CD4-positive, alpha-beta T cell treated with Interleukin-6 for 4 hours (primary cell): ENCODE data around the gene PSMA3.

Experiments used
- DNase-seq: peaks from one replicate; pipeline ENCODE4 v3.0.0-alpha.2; 2020; ENCODE audit warnings: mixed read lengths

The PSMA3 gene

DNA sequence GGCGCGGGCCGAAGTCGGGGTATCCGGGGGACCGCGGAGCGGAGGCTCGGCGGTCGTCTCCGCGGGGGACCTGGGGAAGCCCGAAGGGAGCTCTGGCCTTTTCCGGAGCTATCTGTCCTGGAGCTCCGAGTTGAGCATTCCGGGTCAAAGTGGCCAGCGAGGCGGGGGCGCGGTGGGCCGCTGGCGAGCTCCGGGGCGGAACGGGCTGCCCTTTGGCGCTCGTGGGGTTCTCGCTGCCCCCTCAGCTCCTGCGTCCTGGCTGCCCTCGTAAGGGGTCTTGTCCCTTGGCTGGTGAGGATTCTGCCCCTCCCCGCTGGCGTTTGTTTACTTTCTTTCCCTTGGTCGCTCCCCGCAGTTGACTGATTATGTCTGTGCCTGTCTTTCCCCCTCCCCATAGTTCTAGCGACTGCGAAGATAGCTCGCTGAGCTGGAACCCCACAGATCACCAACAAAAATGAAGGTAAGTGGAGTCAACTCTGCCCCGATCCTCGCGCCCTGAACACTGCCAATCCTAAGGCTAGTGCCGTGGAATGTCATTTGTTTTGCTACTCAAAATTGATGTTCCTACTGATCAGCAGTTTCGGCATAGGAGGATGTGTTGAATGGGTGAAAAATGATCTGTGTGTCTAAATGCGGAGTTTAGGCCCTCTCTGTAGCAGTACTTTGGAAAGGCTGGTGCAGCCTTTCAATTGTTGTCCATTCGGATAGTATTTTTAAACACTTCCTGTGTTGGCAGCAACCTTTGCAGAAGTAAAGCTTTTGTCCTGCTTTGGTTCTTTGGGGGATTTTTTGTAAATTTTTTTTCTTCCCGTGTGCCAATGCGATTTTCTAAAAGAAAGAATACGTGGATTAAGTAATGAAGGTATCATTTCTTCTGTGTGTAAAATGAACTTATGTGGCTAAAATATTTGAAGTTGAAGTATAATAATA, 55.0 kb downstream of the PSMA3 start:
- peak; percentile 15 for DNase-seq

DNA sequence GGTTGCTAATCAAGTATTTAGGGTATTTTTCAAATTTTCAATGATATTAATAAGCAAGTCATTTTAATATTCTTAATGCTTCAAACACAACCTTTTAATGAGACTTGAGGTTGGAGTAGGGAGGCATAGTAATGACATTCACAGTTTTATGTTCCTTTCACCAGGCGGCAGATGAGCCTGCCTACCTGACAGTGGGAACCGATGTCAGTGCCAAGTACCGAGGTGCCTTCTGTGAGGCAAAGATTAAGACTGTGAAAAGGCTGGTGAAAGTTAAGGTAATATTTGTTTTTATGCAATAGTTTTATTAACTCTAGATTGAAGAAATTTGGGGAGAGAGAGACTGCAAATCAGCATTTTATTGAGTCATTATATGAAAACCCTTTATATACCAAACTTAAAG, 56.8 kb downstream of the PSMA3 start:
- no peak for DNase-seq

- DNase-seq: no peak
Measured at GRCh38 chr14:58305730-58306129, 61.1 kb downstream of the PSMA3 start.

- no peak for DNase-seq
Measured at GRCh38 chr14:58307597-58308316, 63.1 kb downstream of the PSMA3 start.

GRCh38 chr14:58309086-58309485, 64.4 kb downstream of the PSMA3 start:
- no peak for DNase-seq

- no peak for DNase-seq
Measured at GRCh38 chr14:58313699-58314098, 69.1 kb downstream of the PSMA3 start.

GRCh38 chr14:58315606-58316005, 71.0 kb downstream of the PSMA3 start:
- no peak for DNase-seq
